ENCODE measurements around the gene VRK3. TPM values are rescaled to one million over a fixed set of nuclear protein-coding genes. Genes with fewer than 3 reads are reported as not detected.
"Not testable (repeated sequence)": the region's sequence is repeated elsewhere in the genome, so short reads cannot be mapped to it uniquely, and the experiment has no call there.

The VRK3 gene
- total RNA-seq, 1 donor from 2014 or later, result 75.3 TPM

DNA sequence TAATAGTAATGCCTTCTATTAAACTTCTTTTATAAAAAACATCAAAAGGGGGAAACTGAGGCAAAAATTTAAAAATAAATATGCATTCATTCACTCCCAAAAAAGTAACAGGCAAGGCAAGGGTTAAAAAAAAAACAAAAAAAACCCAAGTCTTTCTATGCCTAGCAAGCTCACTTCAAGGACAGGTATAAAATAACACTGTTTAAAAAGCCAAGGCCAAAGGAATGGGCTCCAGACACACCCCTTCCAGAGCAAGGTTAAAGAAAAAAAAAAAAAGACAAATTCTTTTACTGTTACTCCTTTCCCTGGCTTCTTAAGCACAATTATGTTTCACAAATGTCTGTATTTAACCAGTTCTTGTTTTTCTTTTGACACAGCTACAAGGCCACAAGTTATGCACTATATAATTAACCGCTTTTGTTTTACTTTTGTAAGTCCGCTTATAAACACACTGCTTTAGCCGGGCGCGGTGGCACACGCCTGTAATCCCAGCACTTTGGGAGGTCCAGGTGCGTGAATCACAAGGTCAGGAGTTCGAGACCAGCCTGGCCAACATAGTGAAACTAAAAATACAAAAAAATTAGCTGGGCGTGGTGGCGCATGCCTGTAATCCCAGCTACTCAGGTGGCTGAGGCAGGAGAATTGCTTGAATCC lies 67.8 kb downstream of the VRK3 start:
- intact Hi-C loops (cut with micrococcal nuclease), result no loop called here

DNA sequence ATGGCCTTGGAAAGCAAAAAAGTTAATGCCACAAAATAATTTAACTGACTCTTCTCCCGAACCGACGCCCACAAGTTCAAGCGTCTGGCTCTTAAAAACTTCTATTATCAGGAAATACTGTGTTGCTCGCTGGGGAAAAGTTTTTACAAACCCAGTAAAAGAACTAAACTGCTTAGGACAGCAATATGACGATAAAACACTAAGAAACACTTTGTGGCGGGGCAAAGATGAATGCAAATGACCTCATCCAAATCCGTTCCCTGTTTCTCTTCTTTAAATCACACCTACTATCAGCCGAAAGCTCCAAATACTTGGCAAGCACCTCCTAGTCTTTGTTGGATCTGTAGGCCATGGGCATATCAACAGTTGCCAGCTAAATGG lies 69.1 kb downstream of the VRK3 start:
- intact Hi-C loops (cut with micrococcal nuclease), result no loop called here

DNA sequence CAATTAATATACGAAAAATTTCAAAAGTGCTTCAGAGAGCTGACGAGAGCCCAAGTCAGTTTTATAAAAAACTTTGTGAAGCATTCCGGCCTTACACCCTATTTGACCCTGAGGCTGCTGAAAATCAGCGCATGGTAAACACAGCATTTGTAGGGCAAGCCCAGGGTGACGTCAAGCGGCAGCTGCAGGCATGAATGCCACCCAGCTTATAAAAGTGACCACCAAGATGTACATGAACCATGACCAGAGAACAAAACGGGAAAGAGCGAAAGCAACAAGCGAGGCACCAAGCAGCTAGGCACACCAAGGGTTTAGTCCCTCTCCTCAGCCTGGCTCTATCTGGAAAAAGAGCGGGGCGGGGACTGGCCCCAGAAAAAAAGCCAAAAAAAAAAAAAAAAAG lies 70.2 kb downstream of the VRK3 start:
- intact Hi-C loops (cut with micrococcal nuclease), result no loop called here

DNA sequence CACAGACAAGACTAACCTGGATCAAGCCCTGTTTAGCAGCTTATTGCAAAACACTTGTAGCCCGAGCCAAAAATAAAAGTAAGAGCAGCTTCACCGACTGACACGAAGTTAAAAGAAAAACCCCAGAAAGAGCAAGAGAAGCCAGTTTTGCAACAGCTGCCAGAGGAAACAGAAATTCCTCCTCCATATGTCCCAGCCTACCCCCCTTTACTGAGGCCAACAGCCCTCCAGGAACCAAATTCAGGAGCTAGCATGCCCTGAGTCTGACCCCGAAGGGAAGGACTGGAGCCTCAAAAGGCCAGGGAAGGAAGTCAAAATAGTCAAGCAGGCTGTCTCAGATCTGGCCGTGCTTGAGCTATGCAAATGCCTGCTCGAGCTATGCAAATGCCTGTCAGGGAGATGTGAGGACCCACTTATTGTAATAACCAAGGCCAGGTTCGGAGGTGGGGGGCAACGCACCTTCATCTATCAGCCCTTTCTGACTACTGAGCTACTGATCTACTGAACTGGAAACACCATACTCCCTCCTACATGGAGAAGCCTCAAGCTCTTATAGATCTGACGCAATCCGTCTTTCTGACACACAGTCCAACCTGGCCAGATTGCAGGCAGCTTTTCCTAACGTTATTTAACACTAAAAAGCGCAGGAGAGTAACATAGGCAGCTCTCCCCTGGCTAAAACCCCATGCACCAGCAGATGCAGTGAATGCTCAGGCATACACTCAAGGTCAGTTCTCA lies 70.9 kb downstream of the VRK3 start:
- intact Hi-C loops (cut with micrococcal nuclease), result no loop called here

DNA sequence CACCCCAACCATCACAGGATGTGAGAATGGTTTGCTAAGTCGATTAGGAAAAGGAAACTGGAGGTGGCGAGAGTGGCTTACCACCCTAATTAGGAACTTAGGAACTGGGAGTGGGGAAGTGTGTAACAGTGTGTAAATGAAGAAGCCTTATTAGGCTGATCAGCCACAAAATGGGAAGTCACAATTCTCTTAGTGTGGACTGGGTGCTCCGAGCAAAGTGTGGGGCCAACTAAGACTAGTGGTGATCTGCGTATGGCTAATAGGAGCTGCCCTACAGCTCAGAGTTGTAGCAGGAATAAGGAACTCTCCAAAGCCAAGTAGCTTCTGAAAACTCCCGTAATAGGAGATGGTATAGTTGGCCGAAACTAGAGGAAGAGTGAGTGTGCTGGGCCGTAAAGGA lies 71.8 kb downstream of the VRK3 start:
- intact Hi-C loops (cut with micrococcal nuclease), result no loop called here

DNA sequence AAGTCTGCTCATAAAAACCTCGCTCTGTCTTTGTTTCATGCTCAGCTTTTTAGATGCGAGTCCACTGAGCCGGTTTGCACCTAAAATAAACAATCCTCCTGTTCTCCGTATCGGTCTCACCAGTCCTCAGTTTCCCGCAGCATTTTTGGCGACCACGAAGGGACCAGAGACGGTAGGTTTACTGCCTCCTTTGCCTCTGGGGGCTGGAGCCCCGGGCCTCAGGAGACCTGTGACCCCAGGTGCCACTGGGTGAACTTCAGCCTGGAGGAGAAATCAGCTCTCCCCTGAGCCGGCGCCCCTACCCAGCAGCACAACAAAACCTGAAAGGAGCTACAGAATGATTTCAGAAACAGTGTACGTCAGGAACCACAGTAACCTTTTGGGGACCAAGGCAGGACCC lies 72.3 kb downstream of the VRK3 start:
- intact Hi-C loops (cut with micrococcal nuclease), result no loop called here

DNA sequence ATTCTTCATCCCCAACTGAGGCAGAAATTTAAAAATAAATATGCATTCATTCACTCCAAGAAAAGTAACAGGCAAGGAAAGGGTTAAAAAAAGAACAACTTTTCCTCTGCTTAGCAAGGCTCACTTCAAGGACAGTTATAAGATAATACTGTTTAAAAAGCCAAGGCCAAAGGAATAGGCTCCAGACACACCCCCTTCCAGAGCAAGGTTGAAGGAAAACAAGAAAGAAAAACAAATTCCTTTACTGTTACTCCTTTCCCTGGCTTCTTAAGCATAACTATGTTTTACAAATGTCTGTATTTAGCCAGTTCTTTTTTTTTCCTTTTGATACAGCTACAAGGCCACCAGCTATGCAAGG lies 72.7 kb downstream of the VRK3 start:
- intact Hi-C loops (cut with micrococcal nuclease), result no loop called here

DNA sequence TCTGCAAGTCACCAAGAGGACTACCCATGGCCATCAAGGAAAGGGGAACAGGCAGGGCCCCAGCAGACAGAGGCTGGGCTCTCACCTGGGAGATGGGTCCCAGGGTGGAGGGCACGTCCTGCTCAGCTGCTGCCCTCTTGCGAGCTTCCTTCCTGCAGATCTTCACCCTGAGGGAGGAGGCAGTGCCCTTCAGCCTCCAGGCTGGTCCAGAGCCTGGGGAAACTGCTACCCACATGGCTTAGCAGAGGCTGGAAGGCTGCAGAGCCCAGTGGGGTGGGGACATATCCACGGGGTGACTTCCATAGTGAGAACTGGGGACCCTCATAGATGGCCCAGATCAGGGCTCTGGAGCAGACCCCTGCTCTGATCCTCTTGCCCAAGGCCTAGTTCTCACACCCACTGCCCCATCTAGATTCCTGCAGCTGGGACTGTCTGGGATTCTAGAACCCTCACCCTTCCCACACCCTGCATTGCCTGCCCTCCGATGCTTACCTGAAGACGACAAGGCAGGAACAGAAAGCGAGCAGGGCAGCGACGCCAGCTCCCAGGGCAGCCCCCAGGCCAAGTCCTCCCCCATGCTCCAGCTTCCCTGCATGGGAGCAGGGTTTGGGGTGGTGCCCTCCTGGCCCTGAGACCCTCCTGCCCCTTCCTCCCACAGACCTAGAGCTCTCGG lies 73.2 kb downstream of the VRK3 start:
- intact Hi-C loops (cut with micrococcal nuclease), result no loop called here

DNA sequence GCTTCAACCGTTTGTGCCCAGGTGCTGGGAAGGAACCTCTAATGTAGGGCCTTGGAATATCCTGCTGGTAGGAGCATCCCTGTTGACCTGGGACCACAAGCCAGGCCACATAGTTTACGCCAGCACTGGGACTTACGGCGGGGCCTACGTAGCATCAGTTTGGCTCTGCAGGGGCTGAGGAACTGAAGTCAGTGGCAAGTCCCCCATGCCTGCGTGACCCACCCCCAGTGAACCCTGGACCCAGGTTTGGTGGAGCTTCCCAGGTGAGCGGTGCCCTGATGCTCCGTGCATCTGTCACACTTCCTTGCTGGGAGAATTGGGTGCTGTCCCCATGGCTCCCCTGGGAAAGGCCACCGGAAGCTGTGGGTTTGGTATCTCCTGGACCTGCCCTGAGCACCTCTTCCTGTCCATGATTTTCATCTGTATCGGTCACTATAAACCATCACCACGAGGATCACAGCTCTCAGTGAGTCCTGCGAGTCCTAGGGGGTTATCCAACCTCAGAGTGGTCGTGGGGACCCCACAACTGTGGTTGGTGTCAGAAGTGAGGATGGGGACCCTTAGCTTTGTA lies 74.1 kb downstream of the VRK3 start:
- intact Hi-C loops (cut with micrococcal nuclease), result no loop called here

DNA sequence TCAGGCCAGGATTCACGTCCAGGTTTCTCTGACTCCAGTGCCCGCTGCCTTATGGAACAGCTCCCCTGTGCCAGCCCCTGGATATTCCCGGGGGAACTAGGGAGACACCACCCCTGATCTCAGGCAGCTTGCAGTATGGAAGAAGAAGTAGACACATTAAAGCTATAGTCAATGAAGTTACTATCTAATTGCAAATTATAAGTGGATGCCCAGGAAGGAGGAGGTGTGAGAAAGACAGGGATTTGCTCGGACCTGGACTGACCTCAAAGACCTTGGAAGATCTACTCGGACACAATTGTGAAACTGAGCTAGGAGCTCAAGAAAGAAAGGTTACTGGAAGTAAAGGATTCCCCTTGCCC lies 74.6 kb downstream of the VRK3 start:
- intact Hi-C loops (cut with micrococcal nuclease), result no loop called here

DNA sequence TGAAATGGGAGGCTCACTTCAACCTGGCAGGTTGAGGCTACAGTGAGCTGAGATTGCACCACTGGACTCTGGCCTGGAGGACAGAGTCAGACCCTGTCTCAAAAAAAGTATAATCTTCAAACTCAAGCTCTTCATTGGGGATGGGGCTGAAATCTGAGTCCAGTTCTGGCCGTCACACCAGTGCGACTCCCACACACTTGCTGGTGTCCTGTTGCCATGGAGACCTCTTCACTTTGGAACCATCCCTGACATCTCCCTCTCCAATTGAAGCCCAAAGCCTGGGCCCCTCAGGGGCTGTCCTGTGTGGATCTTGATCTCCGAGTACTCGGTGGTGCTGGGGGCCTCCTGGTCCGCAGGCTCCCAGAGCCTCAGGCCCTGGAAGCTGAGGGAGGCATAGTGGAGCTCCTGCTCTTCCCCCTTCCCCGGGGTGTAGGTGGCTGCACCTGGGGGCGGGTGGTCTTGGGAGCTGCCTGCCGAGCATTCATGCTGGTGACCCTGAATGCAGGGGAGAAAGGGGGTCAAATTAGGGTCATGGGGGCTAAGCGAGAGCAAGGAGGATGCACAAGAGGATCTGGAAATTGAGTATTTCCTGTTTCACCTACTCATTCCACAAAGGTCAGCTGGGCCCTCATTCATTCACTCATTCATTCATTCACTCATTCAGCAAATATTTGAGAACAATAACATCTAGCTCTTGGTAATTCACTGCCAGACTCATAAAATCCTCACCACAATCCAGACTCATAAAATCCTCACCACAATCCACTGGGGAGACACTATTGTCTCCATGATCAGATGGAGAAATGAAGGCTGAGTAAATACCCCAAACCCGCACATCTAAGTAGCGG lies 75.2 kb downstream of the VRK3 start:
- intact Hi-C loops (cut with micrococcal nuclease), result no loop called here

DNA sequence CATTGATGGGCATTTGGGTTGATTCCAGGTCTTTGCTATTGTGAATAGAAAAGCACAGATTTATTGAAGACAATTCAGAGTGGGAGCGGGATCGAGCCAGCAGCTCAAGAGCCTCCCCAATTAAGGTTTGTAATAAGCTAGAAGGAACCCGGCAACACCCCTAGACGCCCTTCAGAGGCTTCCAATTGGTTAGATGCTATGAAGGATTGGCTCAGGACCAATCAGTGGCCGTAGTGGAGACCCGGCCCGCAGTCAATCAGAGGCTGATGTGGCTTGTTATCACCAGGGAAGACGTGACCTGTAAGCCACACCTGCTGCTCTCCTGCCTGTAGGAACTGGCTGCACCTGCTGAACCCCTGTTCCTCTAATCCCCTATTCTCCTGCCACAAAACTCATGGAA lies 78.8 kb downstream of the VRK3 start:
- intact Hi-C loops (cut with micrococcal nuclease), result no loop called here

DNA sequence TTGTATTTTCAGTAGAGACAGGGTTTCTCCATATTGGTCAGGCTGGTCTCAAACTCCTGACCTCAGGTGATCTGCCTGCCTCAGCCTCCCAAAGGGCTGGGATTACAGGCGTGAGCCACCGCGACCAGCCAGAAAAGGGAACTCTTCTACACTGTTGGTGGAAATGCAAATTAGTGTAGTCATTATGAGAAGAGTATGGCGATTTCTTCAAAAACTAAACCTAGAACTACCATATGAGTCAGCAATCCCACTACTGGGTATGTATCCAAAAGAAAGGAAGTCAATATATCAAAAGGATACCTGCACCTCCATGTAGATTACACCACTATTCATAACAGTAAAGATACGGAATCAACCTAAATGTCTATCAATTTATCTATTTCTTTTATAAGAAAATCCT lies 80.6 kb downstream of the VRK3 start:
- intact Hi-C loops (cut with micrococcal nuclease), result not testable (repeated sequence)

DNA sequence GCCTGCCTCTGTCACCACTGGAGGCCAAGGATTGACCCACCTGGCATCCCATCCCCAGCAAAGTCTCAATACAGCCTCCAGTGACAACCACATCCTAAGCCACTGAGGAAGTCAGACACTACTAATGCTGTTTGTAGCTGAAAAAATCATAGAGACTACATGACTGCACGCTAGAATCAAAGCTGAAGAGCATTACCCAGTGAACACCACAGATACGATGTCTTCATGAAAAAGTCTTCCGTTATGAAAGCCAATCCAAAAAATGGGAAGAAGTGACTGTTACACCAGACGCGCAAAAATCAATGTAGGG lies 84.7 kb downstream of the VRK3 start:
- intact Hi-C loops (cut with micrococcal nuclease), result no loop called here

DNA sequence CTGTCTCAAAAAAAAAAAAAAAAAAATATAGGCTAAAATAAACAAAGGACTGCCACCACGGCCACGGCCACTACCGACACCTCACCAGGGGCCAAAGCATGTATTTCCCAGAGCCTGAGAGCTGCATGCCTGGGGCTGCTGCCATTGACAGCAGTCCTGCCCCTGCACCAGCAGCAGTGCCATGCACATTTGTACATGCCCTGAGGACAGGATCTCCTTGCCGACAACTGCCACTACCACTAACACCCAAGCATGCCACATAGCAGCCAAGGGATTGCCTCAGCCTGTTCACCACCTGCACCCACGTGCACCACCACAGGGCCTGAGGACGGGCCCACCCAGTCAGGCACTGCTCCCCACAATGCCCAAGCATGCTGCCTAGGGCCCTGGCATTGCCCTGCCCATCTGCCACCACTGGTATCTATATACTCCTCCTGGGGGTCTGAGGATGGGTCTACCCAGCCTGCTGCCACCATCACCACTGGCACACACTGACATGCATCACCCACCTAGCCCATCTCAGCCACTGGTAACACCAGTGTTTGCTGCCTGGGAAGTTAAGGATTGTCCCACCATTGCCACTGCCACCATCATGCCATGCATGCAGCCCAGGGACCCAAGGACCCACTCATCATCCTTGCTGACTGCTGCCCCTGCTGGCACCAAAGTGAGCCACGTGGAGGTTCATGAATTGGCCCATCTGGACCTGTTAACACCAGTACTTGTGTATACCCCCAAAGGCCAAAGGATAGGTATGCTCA lies 85.3 kb downstream of the VRK3 start:
- intact Hi-C loops (cut with micrococcal nuclease), result no loop called here

DNA sequence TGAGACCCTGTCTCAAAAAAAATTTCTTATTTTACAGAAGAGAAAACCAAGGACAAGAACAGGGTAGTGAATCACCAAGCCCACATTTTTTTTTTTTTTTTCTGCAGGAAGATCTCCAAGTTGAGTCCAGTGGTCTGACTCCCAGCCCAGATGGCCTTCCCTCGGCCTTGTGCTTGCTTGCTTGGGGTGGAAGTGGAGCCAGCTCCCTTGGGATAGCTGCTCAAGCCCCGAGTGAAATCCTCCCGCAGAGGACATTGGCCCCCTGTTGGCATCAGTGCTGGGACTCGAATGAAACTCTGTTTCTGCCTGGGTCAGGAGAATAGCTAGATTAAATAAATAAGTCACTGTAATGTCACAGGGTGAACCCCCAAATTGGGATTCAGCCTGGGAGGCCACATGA lies 86.5 kb downstream of the VRK3 start:
- intact Hi-C loops (cut with micrococcal nuclease), result no loop called here

DNA sequence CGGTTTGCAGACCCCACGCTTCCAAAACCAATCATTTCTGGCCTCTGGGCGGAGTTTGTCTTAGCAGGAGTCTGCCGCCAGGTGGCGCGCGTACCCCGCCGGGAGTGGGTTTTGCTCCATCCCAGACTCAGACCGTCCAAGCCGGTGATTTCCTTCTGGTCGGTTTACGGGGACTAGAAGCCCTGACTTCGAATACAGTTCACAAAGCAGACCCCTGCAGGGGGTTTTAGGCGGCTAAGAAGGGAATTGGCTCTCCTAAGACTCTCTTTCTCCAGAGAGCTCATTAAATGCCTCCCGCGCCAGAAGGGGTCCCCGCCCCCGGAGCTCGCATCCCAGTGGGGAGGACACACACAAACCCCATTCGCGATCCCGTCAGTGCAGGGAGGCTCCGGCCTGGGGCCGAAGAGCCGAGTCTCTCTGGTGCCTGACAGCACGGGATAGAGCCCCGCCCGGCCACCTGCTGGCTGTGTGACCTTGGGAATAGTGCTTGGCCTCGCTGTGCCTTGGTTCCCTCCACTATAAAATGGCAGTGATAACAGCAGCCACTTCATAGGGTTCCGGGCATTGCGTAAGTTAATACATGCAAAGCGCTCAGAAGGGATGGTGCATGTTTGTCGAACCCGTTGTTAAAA lies 87.3 kb downstream of the VRK3 start:
- intact Hi-C loops (cut with micrococcal nuclease), result loop anchor here (1.0 kb wide), 1 partner anchor 45 kb away; no protein-coding TSS in a partner anchor

DNA sequence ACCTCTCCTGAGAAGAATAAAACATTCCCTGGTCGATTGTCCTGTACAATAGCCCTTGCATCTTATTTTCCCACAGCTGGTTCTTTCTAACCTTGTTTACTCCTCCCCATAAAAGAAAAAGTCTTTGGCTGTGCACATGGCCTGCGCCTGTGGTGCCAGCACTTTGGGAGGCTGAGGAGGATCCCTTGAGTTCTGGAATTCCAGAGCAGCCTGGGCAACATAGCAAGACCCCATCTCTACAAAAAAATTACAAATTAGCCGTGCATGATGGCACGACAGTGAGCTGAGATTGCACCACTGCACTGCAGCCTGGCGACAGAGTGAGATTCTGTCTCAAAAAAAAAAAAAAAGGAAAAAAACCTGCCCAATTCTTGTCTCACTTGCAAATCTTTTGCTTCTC lies 88.6 kb downstream of the VRK3 start:
- intact Hi-C loops (cut with micrococcal nuclease), result no loop called here

DNA sequence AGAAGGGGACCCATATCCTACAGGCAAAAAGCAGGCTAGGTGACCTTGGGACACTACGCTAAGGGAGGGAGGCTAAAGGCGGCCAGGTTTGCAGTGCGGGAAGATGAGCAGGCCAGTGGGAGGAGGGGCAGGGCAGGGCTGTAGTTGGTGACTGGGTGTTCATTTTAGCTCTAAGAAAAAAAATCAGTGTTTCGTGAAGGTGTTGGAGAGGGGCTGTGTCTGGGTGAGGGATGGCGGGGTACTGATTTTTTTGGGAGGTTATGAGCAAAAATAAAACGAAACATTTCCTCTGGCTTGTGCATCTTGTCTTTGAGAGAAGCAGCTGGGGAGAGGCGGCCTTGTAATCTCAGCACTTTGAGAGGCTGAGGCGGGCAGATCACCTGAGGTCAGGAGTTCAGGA lies 91.5 kb downstream of the VRK3 start:
- intact Hi-C loops (cut with micrococcal nuclease), result no loop called here

DNA sequence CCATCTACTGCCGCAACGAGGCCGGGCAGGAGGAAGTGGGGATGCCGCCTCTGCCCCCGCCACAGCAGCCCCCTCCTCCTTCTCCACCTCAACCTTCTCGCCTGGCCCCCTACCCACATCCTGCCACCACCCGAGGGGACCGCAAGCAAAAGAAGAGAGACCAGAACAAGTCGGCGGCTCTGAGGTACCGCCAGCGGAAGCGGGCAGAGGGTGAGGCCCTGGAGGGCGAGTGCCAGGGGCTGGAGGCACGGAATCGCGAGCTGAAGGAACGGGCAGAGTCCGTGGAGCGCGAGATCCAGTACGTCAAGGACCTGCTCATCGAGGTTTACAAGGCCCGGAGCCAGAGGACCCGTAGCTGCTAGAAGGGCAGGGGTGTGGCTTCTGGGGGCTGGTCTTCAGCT lies 92.4 kb downstream of the VRK3 start:
- intact Hi-C loops (cut with micrococcal nuclease), result no loop called here

DNA sequence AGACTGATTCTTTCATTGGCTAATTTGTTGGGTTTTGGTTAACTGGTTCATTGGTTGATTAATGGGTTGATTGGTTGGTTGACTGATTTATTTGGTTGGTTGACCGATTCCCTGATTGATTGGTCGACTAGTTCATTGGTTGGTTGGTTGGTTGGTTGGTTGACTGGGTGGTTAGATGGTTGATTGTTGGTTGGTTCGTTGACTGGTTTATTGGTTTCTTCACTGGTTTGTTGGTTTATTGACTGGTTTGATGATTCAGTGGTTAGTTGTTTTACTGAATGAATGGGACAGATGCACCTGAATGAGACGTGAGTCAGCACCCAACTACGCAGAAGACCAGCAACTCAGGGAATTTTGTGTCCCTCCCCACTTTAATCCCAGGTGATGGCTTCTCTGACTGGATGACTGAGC lies 93.1 kb downstream of the VRK3 start:
- intact Hi-C loops (cut with micrococcal nuclease), result no loop called here
